Measurements from ENCODE around the gene CTNNBIP1.

- TF ChIP-seq POLR2A (IDR thresholded peaks at IDR 0.05; ENCODE audit: extremely low read depth, insufficient read length) (no peak), CTCF (IDR thresholded peaks at IDR 0.05; ENCODE audit: low read depth, low read length) (no peak)
Observed at GRCh38 chr1:9891207-9891606, 18.9 kb downstream of the CTNNBIP1 start.

All from NB4 (cell line).